AG04450 (cell line): ENCODE results near the gene SMTNL2. TPM values are rescaled to one million over a fixed set of nuclear protein-coding genes. Genes with fewer than 3 reads are reported as not detected.
"Not testable (repeated sequence)": the region's sequence is repeated elsewhere in the genome, so short reads cannot be mapped to it uniquely, and the experiment has no call there.

Experiments
- CTCF ChIA-PET: fragments of 300-600, 350-600 bp; formaldehyde crosslinking; extraction: SDS; loops from one replicate; lab custom pipeline; 2022; ENCODE audit warnings: antibody characterized with exemption, inconsistent platforms; lab: Charles Lee
- POLR2A ChIA-PET: fragments of 350-600 bp; formaldehyde crosslinking; extraction: SDS; loops from one replicate; lab custom pipeline; 2021; ENCODE audit warnings: antibody characterized with exemption, inconsistent platforms; lab: Yijun Ruan, JAX
- DNase-seq: peaks from one replicate; pipeline ENCODE4 v3.0.0-alpha.2; 2011; ENCODE audit warnings: low read depth, low spot score
- H3K27ac ChIP-seq: one replicate; pipeline ENCODE4 v1.5.1; 2012; ENCODE audit warnings: low read depth, low read length, control low read depth
- H3K27me3 ChIP-seq: one replicate; pipeline ENCODE4 v1.6.0; 2012; ENCODE audit warnings: low read length; ENCODE audit not compliant: control insufficient read depth, insufficient read depth
- H3K4me3 ChIP-seq: 2 replicates; pipeline ENCODE4 v1.5.1; 2011; ENCODE audit warnings: mild to moderate bottlenecking, low read depth, low read length, control low read depth
- H3K9me3 ChIP-seq: 2 replicates; pipeline ENCODE4 v1.5.1; 2012; ENCODE audit warnings: low read length; ENCODE audit not compliant: control insufficient read depth, insufficient read depth
- polyA plus RNA-seq: library from polyadenylated mRNA; depleted of rRNA; stranded (reverse); fragments of >200 nt; gene quantifications from 2 replicates; pipeline ENCODE4 v1.2.3, GENCODE V29; 2011
- TF ChIP-seq, protein P1 (sequence below): IDR thresholded peaks from 2 replicates; pipeline ENCODE4 v1.5.1; 2011; ENCODE audit warnings: low read depth, low read length, control low read depth, inconsistent platforms

SMTNL2 gene
- polyA plus RNA-seq, 1 experiment = 0.04 TPM

DNA sequence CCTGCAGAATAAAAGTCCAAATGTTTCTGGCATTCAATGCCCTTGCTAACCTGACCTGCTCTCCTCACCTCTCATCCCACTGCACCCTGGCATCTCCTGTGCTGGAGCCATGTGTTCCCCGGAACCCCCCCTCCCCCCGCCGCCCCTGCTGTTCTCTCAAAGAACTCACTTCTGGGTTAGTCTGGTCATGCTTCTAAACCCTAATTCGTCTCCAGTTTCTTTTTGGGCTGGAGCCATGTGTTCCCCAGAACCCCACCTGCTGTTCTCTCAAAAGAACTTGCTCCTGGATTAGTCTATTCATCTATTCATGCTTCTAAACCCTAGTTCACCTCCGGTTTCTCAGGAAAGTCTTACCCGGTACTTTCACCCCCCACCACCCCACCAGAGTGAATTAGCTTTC is 58.0 kb downstream of the SMTNL2 start:
- CTCF ChIA-PET = no interaction called here
- TF ChIP-seq, protein P1, sequence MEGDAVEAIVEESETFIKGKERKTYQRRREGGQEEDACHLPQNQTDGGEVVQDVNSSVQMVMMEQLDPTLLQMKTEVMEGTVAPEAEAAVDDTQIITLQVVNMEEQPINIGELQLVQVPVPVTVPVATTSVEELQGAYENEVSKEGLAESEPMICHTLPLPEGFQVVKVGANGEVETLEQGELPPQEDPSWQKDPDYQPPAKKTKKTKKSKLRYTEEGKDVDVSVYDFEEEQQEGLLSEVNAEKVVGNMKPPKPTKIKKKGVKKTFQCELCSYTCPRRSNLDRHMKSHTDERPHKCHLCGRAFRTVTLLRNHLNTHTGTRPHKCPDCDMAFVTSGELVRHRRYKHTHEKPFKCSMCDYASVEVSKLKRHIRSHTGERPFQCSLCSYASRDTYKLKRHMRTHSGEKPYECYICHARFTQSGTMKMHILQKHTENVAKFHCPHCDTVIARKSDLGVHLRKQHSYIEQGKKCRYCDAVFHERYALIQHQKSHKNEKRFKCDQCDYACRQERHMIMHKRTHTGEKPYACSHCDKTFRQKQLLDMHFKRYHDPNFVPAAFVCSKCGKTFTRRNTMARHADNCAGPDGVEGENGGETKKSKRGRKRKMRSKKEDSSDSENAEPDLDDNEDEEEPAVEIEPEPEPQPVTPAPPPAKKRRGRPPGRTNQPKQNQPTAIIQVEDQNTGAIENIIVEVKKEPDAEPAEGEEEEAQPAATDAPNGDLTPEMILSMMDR = no peak
- no peak for DNase-seq
- Histone ChIP-seq H3K27me3 (peaks cover 46% of the 10 kb centered on the region), H3K9me3 (no peaks in the 10 kb centered on the region), H3K4me3 (no peak overlapping the region), H3K27ac (no peak overlapping the region)
- POLR2A ChIA-PET = interaction anchor here (0.6 kb wide), 1 partner anchor 89 kb away, joined by 5 read pairs; no protein-coding TSS in a partner anchor

DNA sequence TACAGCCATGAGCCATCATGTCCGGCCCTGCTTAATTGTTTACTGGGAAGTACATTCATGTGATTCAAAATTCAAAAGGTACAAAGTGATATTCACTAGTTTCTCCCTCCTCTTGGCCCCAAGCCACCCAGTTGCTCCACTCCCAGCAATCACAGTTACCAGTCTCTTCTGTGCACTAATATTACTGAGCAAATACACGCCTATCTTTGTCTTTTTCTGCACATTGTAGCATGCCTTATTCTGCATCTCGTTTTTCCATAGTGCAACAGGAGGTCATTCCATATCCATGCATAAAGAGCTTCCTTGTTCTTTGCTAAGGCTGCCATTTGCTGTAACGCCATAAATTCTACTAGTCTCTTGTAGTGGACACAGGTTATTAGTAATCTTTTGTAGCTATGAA is 59.3 kb downstream of the SMTNL2 start:
- H3K9me3 ChIP-seq = no peaks in the 10 kb centered on the region
- TF ChIP-seq, protein P1 = no peak
- H3K27ac ChIP-seq = no peak overlapping the region
- no peak for DNase-seq
- no peak overlapping the region for H3K4me3 ChIP-seq
- peaks cover 42% of the 10 kb centered on the region for H3K27me3 ChIP-seq
- ChIA-PET POLR2A (no interaction called here), CTCF (no interaction called here)

DNA sequence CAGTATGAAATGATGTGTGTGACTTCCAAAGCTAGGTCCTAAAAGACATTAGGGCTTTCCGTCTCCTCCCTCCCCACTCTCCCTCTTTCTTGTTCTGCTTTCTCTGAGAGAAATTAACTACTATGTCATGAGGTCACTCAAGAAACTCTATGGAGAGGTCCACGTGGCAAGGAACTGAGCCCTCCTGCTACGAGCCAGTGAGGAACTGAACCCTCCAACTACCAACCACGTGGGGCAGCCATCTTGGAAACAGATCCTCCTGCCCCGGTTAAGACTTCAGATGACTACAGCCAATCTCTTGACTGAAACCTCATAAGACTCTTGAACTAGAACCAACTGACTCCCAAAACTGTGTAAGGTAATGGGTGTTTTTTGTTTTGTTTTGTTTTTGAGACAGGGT is 61.3 kb downstream of the SMTNL2 start:
- peaks cover 35% of the 10 kb centered on the region for H3K27me3 ChIP-seq
- TF ChIP-seq, protein P1 = no peak
- DNase-seq = no peak
- ChIA-PET POLR2A (no interaction called here), CTCF (no interaction called here)
- no peaks in the 10 kb centered on the region for H3K9me3 ChIP-seq
- no peak overlapping the region for H3K27ac ChIP-seq
- no peak overlapping the region for H3K4me3 ChIP-seq

DNA sequence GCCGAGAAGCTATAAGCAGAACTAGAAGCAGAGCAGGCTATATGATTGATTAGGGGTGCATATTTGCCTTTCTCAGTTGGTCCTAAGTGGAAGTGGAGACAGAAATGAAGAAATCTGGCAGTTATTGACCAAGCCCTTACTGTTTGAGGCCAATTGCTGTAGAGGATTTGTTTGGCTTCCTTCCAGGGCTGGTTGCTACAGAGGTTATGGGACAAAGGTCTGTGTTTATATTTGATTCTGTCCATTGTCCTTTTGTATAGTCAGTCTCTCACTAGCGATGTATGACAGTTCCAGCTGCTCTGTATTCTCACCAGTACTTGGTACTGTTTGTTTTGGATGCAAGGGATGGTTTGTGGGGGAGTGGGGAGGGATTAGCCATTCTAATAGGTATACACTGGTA is 64.4 kb downstream of the SMTNL2 start:
- Histone ChIP-seq H3K27me3 (peaks cover 10% of the 10 kb centered on the region), H3K27ac (no peak overlapping the region), H3K4me3 (no peak overlapping the region), H3K9me3 (no peaks in the 10 kb centered on the region)
- POLR2A ChIA-PET = no interaction called here
- TF ChIP-seq, protein P1 = no peak
- no peak for DNase-seq
- CTCF ChIA-PET = interaction anchor here (0.7 to 2.8 kb wide), 2 partner anchors 82 to 574 kb away, joined by 4 to 14 read pairs; no protein-coding TSS in a partner anchor

DNA sequence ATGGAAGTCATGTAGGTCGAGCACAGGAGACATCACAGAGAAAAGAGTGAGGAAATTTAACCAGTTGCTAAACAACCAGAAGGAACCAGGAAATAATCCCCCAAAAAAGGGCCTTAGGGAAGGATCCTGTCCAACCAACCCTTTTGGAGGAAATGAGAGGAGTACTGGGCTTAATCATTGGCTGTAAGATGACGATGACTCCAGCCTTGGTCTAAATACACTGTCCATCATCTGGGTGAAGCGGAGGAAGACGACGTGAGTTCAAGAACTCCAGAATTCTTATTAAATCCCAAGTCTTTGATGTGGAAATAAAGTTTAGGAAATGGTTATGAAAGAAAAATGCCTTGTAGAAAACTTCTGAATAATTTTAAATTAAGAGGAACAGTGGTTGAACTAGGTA is 68.7 kb downstream of the SMTNL2 start:
- TF ChIP-seq, protein P1 = no peak
- ChIA-PET POLR2A (no interaction called here), CTCF (no interaction called here)
- no peak for DNase-seq
- Histone ChIP-seq H3K4me3 (no peak overlapping the region), H3K9me3 (peaks cover 3% of the 10 kb centered on the region; the same call in 1 of the 2 replicates), H3K27ac (no peak overlapping the region), H3K27me3 (peaks cover 2% of the 10 kb centered on the region)

DNA sequence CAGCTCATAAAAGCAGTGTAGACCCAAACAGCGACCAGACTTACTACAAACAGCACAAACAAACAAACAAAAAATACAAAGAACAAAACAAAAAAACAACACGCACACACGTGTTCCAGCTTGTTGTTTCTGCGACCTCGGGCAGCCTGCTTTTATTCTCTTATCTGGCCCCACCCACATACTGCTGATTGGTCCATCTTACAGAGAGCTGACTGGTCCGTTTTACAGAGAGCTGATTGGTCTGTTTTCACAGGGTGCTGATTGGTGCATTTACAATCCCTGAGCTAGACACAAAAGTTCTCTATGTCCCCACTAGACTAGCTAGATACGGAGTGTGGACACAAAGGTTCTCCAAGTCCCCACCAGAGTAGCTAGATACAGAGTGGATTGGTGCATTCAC is 71.6 kb downstream of the SMTNL2 start:
- CTCF ChIA-PET = interaction anchor here (0.6 kb wide), 1 partner anchor 88 kb away, joined by 4 read pairs; no protein-coding TSS in a partner anchor

More for the DNA sequence above, 71.6 kb downstream of the SMTNL2 start:
- H3K9me3 ChIP-seq, H3K27me3 ChIP-seq, POLR2A ChIA-PET, DNase-seq, H3K27ac ChIP-seq, H3K4me3 ChIP-seq: not testable (repeated sequence)
